Thymus (tissue), 11 donors: Measurements from ENCODE around the gene KCNB1. TPM values are rescaled to one million over a fixed set of nuclear protein-coding genes. Genes with fewer than 3 reads are reported as not detected.

Source experiments
- DNase-seq, 9 donors: peaks; one replicate each; pipeline ENCODE4 v3.0.0-alpha.2; 2013; ENCODE audit warnings: low spot score in 9 of 9, low read depth in 6 of 9, missing footprints in 1 of 9
- H3K27ac ChIP-seq, 2 donors: one replicate each; pipeline ENCODE4 v1.5.1; 2013; ENCODE audit warnings: control low read depth in 1 of 2, low read depth in 1 of 2, low read length in 1 of 2, mild to moderate bottlenecking in 1 of 2, moderate library complexity in 1 of 2
- H3K27me3 ChIP-seq, 2 donors: one replicate each; pipeline ENCODE4 v1.5.1; 2013; ENCODE audit warnings: low read length in 1 of 2; ENCODE audit not compliant: control insufficient read depth in 2 of 2, insufficient read depth in 1 of 2
- H3K36me3 ChIP-seq, 2 donors: one replicate each; pipeline ENCODE4 v1.5.1; 2013; ENCODE audit warnings: low read length in 1 of 2, mild to moderate bottlenecking in 1 of 2, moderate library complexity in 1 of 2; ENCODE audit not compliant: control insufficient read depth in 2 of 2, insufficient read depth in 2 of 2
- H3K4me1 ChIP-seq, 2 donors: one replicate each; pipeline ENCODE4 v1.5.1; 2013; ENCODE audit warnings: low read length in 2 of 2; ENCODE audit not compliant: control insufficient read depth in 2 of 2, insufficient read depth in 2 of 2
- H3K4me3 ChIP-seq, 2 donors: one replicate each; pipeline ENCODE4 v1.5.1; 2013; ENCODE audit warnings: low read length in 2 of 2, control low read depth in 1 of 2, mild to moderate bottlenecking in 1 of 2
- H3K9me3 ChIP-seq, 2 donors: one replicate each; pipeline ENCODE4 v1.5.1; 2013; ENCODE audit warnings: low read length in 1 of 2, mild to moderate bottlenecking in 1 of 2; ENCODE audit not compliant: control insufficient read depth in 2 of 2, insufficient read depth in 1 of 2
- WGBS: extraction: QIAGEN DNeasy Blood & Tissue Kit; methylation state at CpG from one replicate; pipeline ENCODE4 v1.1.7; 2013; 5-methylcytosine and 5-hydroxymethylcytosine counted together
- polyA plus RNA-seq: library from polyadenylated mRNA; stranded (reverse); fragments of 200-250 nt; gene quantifications from one replicate; pipeline ENCODE4 v1.2.3, GENCODE V29; 2013
- total RNA-seq: library from RNA; stranded (reverse); fragments of 120-200 nt; gene quantifications from one replicate; pipeline ENCODE4 v1.2.4, GENCODE V29; 2013
- donor health status: healthy.

Gene KCNB1
- total and polyA plus RNA-seq, 2 donors = 0.09 to 0.55 TPM

GRCh38 chr20:49426395-49426794, 56.1 kb downstream of the KCNB1 start:
- Histone ChIP-seq H3K9me3 (no peaks in the 10 kb centered on the region), H3K27ac (no peak overlapping the region), H3K4me1 (no peaks in the 10 kb centered on the region), H3K27me3 (peaks cover 0 to 2% of the 10 kb centered on the region in 2 donors), H3K36me3 (no peaks in the 10 kb centered on the region), H3K4me3 (no peak overlapping the region)
- WGBS = 91% methylated on average over 5 of the region's 5 CpGs
- DNase-seq = no peak

DNA sequence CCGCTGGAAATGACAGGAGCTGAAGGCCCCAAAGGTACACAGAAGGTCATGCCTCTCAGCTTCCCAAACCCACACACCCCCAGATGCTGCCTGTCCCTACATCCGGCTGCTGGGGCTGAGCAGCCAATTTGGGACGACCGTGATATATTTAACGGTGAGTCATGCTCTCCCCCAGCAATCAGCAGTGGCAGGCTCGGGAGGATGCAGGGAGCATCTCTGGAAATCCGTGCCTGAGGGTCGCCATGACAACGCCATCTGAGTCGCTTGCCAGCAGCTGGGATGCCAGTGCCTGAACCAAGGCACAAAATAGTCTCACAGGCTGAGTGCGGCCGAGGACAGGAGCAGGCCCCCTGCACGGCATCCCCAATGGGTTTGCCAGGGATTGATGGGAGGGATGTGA, 57.9 kb downstream of the KCNB1 start:
- Histone ChIP-seq H3K9me3 (no peaks in the 10 kb centered on the region), H3K27ac (no peak overlapping the region), H3K27me3 (peaks cover 0 to 2% of the 10 kb centered on the region in 2 donors), H3K4me1 (no peaks in the 10 kb centered on the region), H3K4me3 (no peak overlapping the region), H3K36me3 (no peaks in the 10 kb centered on the region)
- WGBS = 79% methylated on average over 13 of the region's 13 CpGs
- no peak for DNase-seq

GRCh38 chr20:49422161-49422560, 60.3 kb downstream of the KCNB1 start:
- 96% methylated on average over 6 of the region's 6 CpGs for WGBS
- Histone ChIP-seq H3K9me3 (no peaks in the 10 kb centered on the region), H3K4me3 (no peak overlapping the region), H3K27me3 (peaks cover 0 to 4% of the 10 kb centered on the region in 2 donors), H3K36me3 (no peaks in the 10 kb centered on the region), H3K4me1 (no peaks in the 10 kb centered on the region), H3K27ac (no peak overlapping the region)
- DNase-seq = no peak

DNA sequence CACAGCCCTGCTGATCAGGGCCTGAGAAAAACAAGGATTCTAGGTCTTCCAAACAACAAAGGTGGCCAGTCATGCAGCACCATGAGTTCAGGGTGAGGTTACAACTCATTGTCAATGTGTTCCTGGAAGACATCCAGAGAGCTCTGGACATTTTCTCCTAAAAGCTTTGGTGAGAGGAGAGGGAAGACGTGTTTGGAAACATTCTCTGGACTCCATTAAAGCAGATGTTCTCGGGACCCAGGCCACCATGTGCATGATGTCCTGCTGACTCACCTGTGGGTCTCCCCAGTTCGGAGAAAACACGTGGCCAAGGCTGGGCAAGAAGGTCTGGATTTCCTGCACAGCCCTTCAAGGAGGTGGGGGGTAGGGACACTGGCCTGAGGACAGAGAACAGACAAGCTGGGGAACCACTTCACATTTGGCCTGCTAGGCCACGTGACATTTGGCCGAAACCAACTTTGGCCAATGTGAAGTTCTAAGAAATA, 61.6 kb downstream of the KCNB1 start:
- Histone ChIP-seq H3K9me3 (no peaks in the 10 kb centered on the region), H3K4me1 (no peaks in the 10 kb centered on the region), H3K36me3 (no peaks in the 10 kb centered on the region), H3K27me3 (peaks cover 0 to 4% of the 10 kb centered on the region in 2 donors), H3K27ac (no peak overlapping the region), H3K4me3 (no peak overlapping the region)
- no peak for DNase-seq
- 89% methylated on average over 6 of the region's 6 CpGs for WGBS

GRCh38 chr20:49420292-49420691, 62.2 kb downstream of the KCNB1 start:
- DNase-seq = no peak
- H3K27ac ChIP-seq = no peak overlapping the region
- H3K4me1 ChIP-seq = no peaks in the 10 kb centered on the region
- no peak overlapping the region for H3K4me3 ChIP-seq
- no peaks in the 10 kb centered on the region for H3K9me3 ChIP-seq
- WGBS = 95% methylated on average over 1 of the region's 1 CpG
- H3K36me3 ChIP-seq = no peaks in the 10 kb centered on the region
- peaks cover 0 to 4% of the 10 kb centered on the region in 2 donors for H3K27me3 ChIP-seq

GRCh38 chr20:49419785-49420184, 62.7 kb downstream of the KCNB1 start:
- Histone ChIP-seq H3K27me3 (peaks cover 0 to 4% of the 10 kb centered on the region in 2 donors), H3K36me3 (no peaks in the 10 kb centered on the region), H3K4me1 (no peaks in the 10 kb centered on the region), H3K4me3 (no peak overlapping the region), H3K9me3 (no peaks in the 10 kb centered on the region), H3K27ac (no peak overlapping the region)
- WGBS = 80% methylated on average over 1 of the region's 1 CpG
- no peak for DNase-seq

- no peaks in the 10 kb centered on the region for H3K36me3 ChIP-seq
- WGBS = 81% methylated on average over 7 of the region's 7 CpGs
- H3K27me3 ChIP-seq = peaks cover 0 to 7% of the 10 kb centered on the region in 2 donors
- H3K9me3 ChIP-seq = no peaks in the 10 kb centered on the region
- no peak overlapping the region for H3K27ac ChIP-seq
- H3K4me3 ChIP-seq = no peak overlapping the region
- DNase-seq = no peak
- H3K4me1 ChIP-seq = no peaks in the 10 kb centered on the region
These were observed 63.7 kb downstream of the KCNB1 start for GRCh38 chr20:49418809-49419208.

- H3K36me3 ChIP-seq = no peaks in the 10 kb centered on the region
- no peak overlapping the region for H3K27ac ChIP-seq
- no peaks in the 10 kb centered on the region for H3K9me3 ChIP-seq
- DNase-seq = no peak
- peaks cover 0 to 9% of the 10 kb centered on the region in 2 donors for H3K27me3 ChIP-seq
- no peak overlapping the region for H3K4me3 ChIP-seq
- 84% methylated on average over 9 of the region's 9 CpGs for WGBS
- no peaks in the 10 kb centered on the region for H3K4me1 ChIP-seq
These were observed 64.5 kb downstream of the KCNB1 start for GRCh38 chr20:49417843-49418555.

- no peak for DNase-seq
- H3K4me3 ChIP-seq = no peak overlapping the region
- H3K36me3 ChIP-seq = no peaks in the 10 kb centered on the region
- H3K9me3 ChIP-seq = no peaks in the 10 kb centered on the region
- no peaks in the 10 kb centered on the region for H3K4me1 ChIP-seq
- peaks cover 0 to 9% of the 10 kb centered on the region in 2 donors for H3K27me3 ChIP-seq
- H3K27ac ChIP-seq = no peak overlapping the region
- 92% methylated on average over 8 of the region's 8 CpGs for WGBS
These were observed 66.8 kb downstream of the KCNB1 start for GRCh38 chr20:49415668-49416044.
